Esophagus muscularis mucosa (tissue), 4 donors: ENCODE measurements around the gene NPAS3.

Source experiments
- CTCF ChIP-seq, 3 experiments: fragments of 200-600 bp in 2 of 3; fragments of 450-650 bp in 1 of 3; sonication (generic) in 2 of 3; IDR thresholded peaks; one replicate each; pipeline ENCODE4 v1.5.1; 2017 to 2019; ENCODE audit warnings: antibody characterized with exemption in 3 of 3, mild to moderate bottlenecking in 2 of 3, moderate library complexity in 1 of 3
- EP300 ChIP-seq: sonication (generic); formaldehyde crosslinking; IDR thresholded peaks from one replicate; pipeline ENCODE4 v1.6.1; 2017; ENCODE audit warnings: antibody characterized with exemption
- POLR2A ChIP-seq: fragments of 450-650 bp; IDR thresholded peaks from one replicate; pipeline ENCODE4 v1.6.1; 2017; ENCODE audit warnings: antibody characterized with exemption, moderate library complexity, mild to moderate bottlenecking, low read depth
- POLR2AphosphoS5 ChIP-seq, 2 donors: sonication (generic); formaldehyde crosslinking; IDR thresholded peaks; one replicate each; pipeline ENCODE4 v1.6.1; 2017; ENCODE audit warnings: antibody characterized with exemption in 2 of 2

- no peak for TF ChIP-seq CTCF (IDR thresholded peaks at IDR 0.05)
- no peak for TF ChIP-seq EP300
- no peak for TF ChIP-seq POLR2A
- no peak for TF ChIP-seq POLR2AphosphoS5 (IDR thresholded peaks at IDR 0.05)
Measured at GRCh38 chr14:32914391-32914790, 24.3 kb upstream of the NPAS3 start.
